Sigmoid colon (tissue), 3 donors: Measurements from ENCODE around the gene ANO4.

ENCODE experiments used
- CTCF ChIP-seq, 4 experiments: fragments of 450-650 bp in 3 of 4; fragments of 200-600 bp in 1 of 4; IDR thresholded peaks; one replicate each; pipeline ENCODE4 v1.5.1; 2016 to 2019; ENCODE audit warnings: antibody characterized with exemption in 4 of 4, mild to moderate bottlenecking in 3 of 4, moderate library complexity in 2 of 4
- POLR2A ChIP-seq, 2 donors: fragments of 450-650 bp; IDR thresholded peaks; one replicate each; pipeline ENCODE4 v1.6.1; 2016; ENCODE audit warnings: antibody characterized with exemption in 2 of 2, mild to moderate bottlenecking in 2 of 2, moderate library complexity in 2 of 2

- TF ChIP-seq CTCF (IDR thresholded peaks at IDR 0.05) (no peak), POLR2A (IDR thresholded peaks at IDR 0.05) (no peak)
Measured at GRCh38 chr12:101097829-101098580, 303.4 kb downstream of the ANO4 start.
